Transverse colon (tissue), 4 donors: Measurements from ENCODE around the gene STK32C. TPM values are rescaled to one million over a fixed set of nuclear protein-coding genes. Genes with fewer than 3 reads are reported as not detected.

Experiments
- DNase-seq: peaks from one replicate; pipeline ENCODE4 v3.0.0-alpha.2; 2019
- H3K27ac ChIP-seq, 4 donors: fragments of 200-600 bp; sonication (generic); 2 replicates each; pipeline ENCODE4 v1.5.1; 2016 to 2018; ENCODE audit warnings: inconsistent platforms in 4 of 4
- H3K27me3 ChIP-seq: fragments of 200-600 bp; sonication (generic); 2 replicates; pipeline ENCODE4 v1.5.1; 2017; ENCODE audit warnings: inconsistent platforms
- H3K36me3 ChIP-seq, 4 donors: fragments of 200-600 bp; sonication (generic); 2 replicates each; pipeline ENCODE4 v1.5.1; 2017 to 2019; ENCODE audit warnings: inconsistent platforms in 4 of 4
- H3K4me1 ChIP-seq, 4 donors: fragments of 200-600 bp; sonication (generic); 2 replicates each; pipeline ENCODE4 v1.5.1; 2017 to 2020; ENCODE audit warnings: inconsistent platforms in 4 of 4
- H3K4me3 ChIP-seq, 4 donors: fragments of 200-600 bp; sonication (generic); 1 replicate in 1 of 4; 2 replicates in 3 of 4; pipeline versions ENCODE4 v1.5.1 to v1.6.1; 2017 to 2019; ENCODE audit warnings: inconsistent platforms in 4 of 4
- H3K9me3 ChIP-seq, 2 donors: fragments of 200-600 bp; sonication (generic); 2 replicates each; pipeline ENCODE4 v1.5.1; 2017 to 2019; ENCODE audit warnings: inconsistent platforms in 2 of 2
- EP300 ChIP-seq: sonication (generic); formaldehyde crosslinking; IDR thresholded peaks from one replicate; pipeline ENCODE4 v1.6.1; 2017; ENCODE audit warnings: antibody characterized with exemption, low read depth
- POLR2A ChIP-seq: fragments of 450-650 bp; IDR thresholded peaks from one replicate; pipeline ENCODE4 v1.6.1; 2016; ENCODE audit warnings: antibody characterized with exemption, mild to moderate bottlenecking, moderate library complexity
- POLR2AphosphoS5 ChIP-seq, 3 donors: sonication (generic); formaldehyde crosslinking; IDR thresholded peaks; one replicate each; pipeline ENCODE4 v1.6.1; 2016; ENCODE audit warnings: antibody characterized with exemption in 3 of 3
- WGBS, 2 donors: methylation state at CpG; one replicate each; pipeline ENCODE4 v1.1.5; 2018; ENCODE audit warnings: low coverage in 1 of 2; 5-methylcytosine and 5-hydroxymethylcytosine counted together
- in situ Hi-C, 4 donors: fragments of 200-750 bp; cut with MboI; loops; one replicate each; pipeline versions ENCODE4 v1.15.0 to v1.15.1; 2017; ENCODE audit warnings: low sequenced_read_pairs in 3 of 4, low pct_ligation_motif_present in 1 of 4, low pct_unique_long_range_greater_than_20kb in 1 of 4
- intact Hi-C: fragments of 100-400 bp; cut with DNase I; formaldehyde crosslinking; loops from one replicate; pipeline ENCODE4 v1.15.1; 2023; ENCODE audit warnings: low total_unique reads
- total RNA-seq, 4 donors: library from RNA; depleted of rRNA; stranded (reverse); fragments of >200 nt; gene quantifications; one replicate each; pipeline ENCODE4 v1.1.0, GENCODE V29; 2016
- TF ChIP-seq, protein P1 (sequence below), 5 experiments: fragments of 200-600 bp in 3 of 5; fragments of 450-650 bp in 2 of 5; sonication (generic) in 3 of 5; IDR thresholded peaks; 1 replicate in 2 of 5; 2 replicates in 3 of 5; pipeline ENCODE4 v1.5.1; 2016 to 2017; ENCODE audit warnings: antibody characterized with exemption in 5 of 5, inconsistent platforms in 3 of 5, mild to moderate bottlenecking in 2 of 5, moderate library complexity in 1 of 5

STK32C gene
- total RNA-seq, 4 donors from 2014 or later, result 2.2 to 7.8 (median 3.7) TPM; not detected in 1

DNA sequence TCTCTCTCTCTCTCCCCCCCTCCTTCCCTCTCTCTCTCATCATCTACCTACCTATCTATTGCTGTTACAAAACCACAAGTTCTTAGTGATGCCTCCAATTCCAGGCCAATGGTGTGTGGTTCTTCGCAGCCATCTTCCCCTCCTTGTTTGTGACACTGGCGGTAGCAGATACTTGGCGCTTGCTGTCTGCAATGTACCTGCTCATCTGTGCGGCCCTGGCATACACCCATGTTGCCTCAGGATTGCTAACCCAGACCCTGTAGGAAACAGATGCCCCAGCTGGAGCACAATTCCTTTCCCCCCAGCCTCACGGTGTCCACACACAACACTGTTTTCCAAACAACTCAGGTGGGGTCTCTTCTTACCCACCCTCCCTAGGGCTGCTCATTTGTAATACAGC is 134.6 kb downstream of the STK32C start:
- WGBS, 2 donors, result 80 to 85% methylated on average over 1 to 5 of the region's 5 CpGs
- TF ChIP-seq EP300 (no peak), POLR2A (no peak), POLR2AphosphoS5 (IDR thresholded peaks at IDR 0.05) (no peak)
- TF ChIP-seq, protein P1, sequence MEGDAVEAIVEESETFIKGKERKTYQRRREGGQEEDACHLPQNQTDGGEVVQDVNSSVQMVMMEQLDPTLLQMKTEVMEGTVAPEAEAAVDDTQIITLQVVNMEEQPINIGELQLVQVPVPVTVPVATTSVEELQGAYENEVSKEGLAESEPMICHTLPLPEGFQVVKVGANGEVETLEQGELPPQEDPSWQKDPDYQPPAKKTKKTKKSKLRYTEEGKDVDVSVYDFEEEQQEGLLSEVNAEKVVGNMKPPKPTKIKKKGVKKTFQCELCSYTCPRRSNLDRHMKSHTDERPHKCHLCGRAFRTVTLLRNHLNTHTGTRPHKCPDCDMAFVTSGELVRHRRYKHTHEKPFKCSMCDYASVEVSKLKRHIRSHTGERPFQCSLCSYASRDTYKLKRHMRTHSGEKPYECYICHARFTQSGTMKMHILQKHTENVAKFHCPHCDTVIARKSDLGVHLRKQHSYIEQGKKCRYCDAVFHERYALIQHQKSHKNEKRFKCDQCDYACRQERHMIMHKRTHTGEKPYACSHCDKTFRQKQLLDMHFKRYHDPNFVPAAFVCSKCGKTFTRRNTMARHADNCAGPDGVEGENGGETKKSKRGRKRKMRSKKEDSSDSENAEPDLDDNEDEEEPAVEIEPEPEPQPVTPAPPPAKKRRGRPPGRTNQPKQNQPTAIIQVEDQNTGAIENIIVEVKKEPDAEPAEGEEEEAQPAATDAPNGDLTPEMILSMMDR (IDR thresholded peaks at IDR 0.05), result no peak
- no peaks in the 10 kb centered on the region for H3K4me1 ChIP-seq
- in situ Hi-C loops, result no loop called here
- H3K4me3 ChIP-seq, result no peak overlapping the region
- no peaks in the 10 kb centered on the region for H3K36me3 ChIP-seq
- intact Hi-C loops, result no loop called here
- peaks cover 30% of the 10 kb centered on the region for H3K27me3 ChIP-seq
- H3K27ac ChIP-seq, result no peak overlapping the region
- DNase-seq, result no peak
- no peaks in the 10 kb centered on the region for H3K9me3 ChIP-seq

DNA sequence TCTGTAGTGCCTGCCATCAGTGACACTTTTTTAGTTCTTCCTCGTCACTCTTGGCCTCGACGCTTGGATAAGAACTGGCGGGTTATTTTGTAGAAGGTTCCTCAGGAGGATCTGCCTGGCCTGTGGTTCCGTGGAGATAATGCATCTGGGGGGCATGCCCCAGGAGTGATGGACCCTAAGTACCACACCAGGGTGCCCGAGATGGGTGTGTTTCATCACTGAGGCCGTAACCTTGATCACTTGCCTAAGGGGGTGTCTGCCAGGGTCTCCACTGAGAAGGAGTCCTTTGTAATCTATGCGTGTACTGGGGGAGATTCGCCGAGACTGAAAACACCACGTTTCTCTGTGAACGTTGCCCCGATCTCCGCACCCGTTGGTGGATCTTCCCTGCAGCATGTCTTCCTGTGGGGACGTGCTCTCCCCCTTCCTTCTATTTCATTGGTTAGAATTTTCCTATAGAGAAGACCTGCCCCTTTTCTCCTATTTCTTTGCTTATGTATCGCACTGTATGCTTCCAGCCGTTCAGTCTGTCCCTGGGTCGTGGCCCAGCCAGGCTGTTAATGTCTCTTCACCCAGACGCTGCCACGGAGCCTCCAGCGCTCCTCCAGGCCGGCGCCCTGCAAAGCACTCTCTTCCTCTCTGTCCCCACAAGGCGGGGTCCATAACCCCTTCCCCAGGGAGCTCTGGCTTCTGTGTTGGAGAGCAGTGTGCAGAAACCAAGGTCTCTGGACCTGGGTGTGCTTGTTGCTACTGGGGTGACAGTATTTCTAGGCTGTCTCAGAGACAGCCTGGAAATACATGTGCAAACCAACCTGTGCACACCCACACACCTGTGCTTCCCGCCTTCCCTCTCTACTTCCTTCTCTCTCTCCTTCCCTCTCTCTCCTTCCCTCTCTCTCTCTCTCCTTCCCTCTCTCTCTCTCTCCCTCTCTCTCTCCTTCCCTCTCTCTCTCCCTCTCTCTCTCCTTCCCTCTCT is 135.4 kb downstream of the STK32C start:
- no peaks in the 10 kb centered on the region for H3K9me3 ChIP-seq
- intact Hi-C loops, result no loop called here
- no peaks in the 10 kb centered on the region for H3K4me1 ChIP-seq
- 48 to 54% methylated on average over 15 to 26 of the region's 26 CpGs for WGBS, 2 donors
- H3K4me3 ChIP-seq, result no peak overlapping the region
- TF ChIP-seq POLR2A (no peak), EP300 (no peak), POLR2AphosphoS5 (IDR thresholded peaks at IDR 0.05) (no peak)
- TF ChIP-seq, protein P1 (IDR thresholded peaks at IDR 0.05), result no peak
- DNase-seq, result no peak
- in situ Hi-C loops, result no loop called here
- no peak overlapping the region for H3K27ac ChIP-seq
- no peaks in the 10 kb centered on the region for H3K36me3 ChIP-seq
- peaks cover 27% of the 10 kb centered on the region for H3K27me3 ChIP-seq

DNA sequence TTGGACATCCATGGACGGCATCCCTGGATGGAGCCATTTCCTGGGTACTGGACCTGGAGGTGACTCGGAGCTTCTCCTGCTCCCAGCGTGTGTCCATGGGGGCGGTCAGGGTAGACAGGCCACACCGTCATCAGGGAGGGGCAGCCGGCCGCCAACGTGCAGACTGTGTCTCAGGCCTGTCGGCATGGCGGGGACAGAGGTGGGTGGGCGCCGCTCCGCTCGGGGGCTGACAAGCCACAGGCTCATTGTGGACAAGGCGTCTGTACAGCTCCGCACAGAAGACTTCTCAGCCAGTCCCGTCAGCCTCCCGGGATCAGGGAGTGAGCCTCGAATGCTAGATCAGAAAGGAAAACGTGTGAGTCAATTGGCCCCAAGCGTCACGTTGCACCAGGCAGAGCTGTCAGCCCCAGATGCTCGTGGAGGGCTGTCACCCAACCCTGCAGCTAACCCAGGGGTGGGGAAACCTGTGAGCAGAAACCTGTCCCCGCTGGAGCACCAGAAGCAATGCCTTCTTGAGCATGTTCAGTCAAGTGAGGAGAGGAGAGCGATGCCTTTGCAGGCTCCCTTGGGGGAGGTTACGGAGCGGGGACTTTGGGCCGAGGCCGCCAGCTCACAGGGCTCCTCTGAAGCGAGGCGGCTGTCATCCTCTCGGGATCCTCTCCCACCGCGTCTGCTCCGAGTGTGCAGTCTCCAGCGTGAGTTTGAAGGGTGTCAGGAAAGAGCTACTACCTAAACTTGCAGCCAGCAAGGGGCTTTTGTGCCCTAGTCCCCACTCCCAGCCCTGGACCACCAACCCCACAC is 137.0 kb downstream of the STK32C start:
- peaks cover 11% of the 10 kb centered on the region for H3K27me3 ChIP-seq
- H3K9me3 ChIP-seq, result no peaks in the 10 kb centered on the region
- no peak overlapping the region for H3K4me3 ChIP-seq
- no peak for DNase-seq
- intact Hi-C loops (no loop called here), in situ Hi-C loops (no loop called here)
- no peaks in the 10 kb centered on the region for H3K36me3 ChIP-seq
- H3K27ac ChIP-seq, result no peak overlapping the region
- TF ChIP-seq, protein P1 (IDR thresholded peaks at IDR 0.05), result no peak
- TF ChIP-seq POLR2A (no peak), EP300 (no peak), POLR2AphosphoS5 (IDR thresholded peaks at IDR 0.05) (no peak)
- 70% methylated on average over 31 of the region's 36 CpGs; no CpG with 5 or more reads in 1 of the 2 donors for WGBS, 2 donors
- H3K4me1 ChIP-seq, result no peaks in the 10 kb centered on the region
